HK-2 (cell line): Measurements from ENCODE around the gene CCDC73.
A peak's percentile ranks its signal among the peaks of the same experiment; 100 is the strongest.
"Not testable (repeated sequence)": the region's sequence is repeated elsewhere in the genome, so short reads cannot be mapped to it uniquely, and the experiment has no call there.

Experiments
- DNase-seq: peaks from one replicate; pipeline ENCODE4 v3.0.0-alpha.2; 2018; ENCODE audit not compliant: unreplicated experiment

The CCDC73 gene

GRCh38 chr11:32794439-32794838, at the start of gene CCDC73:
Gene CCDC73, minus strand, starts transcription at chr11:32794662. Its CDS starts 34,419 bp downstream, at chr11:32760243.
- no peak for DNase-seq

- no peak for DNase-seq
Measured at GRCh38 chr11:32843544-32843943, 49.1 kb upstream of the CCDC73 start.

- DNase-seq: no peak
Measured at GRCh38 chr11:32840587-32840986, 46.1 kb upstream of the CCDC73 start.

- DNase-seq: no peak
Measured at GRCh38 chr11:32839308-32839707, 44.8 kb upstream of the CCDC73 start.

GRCh38 chr11:32838505-32839274, 44.2 kb upstream of the CCDC73 start:
- no peak for DNase-seq

- DNase-seq: no peak
Measured at GRCh38 chr11:32836946-32837345, 42.5 kb upstream of the CCDC73 start.

- DNase-seq: no peak
Measured at GRCh38 chr11:32833921-32834320, 39.5 kb upstream of the CCDC73 start.

- no peak for DNase-seq
Measured at GRCh38 chr11:32831221-32831620, 36.8 kb upstream of the CCDC73 start.

GRCh38 chr11:32830796-32831195, 36.3 kb upstream of the CCDC73 start:
- DNase-seq: no peak

- DNase-seq: no peak
Measured at GRCh38 chr11:32830413-32830738, 35.9 kb upstream of the CCDC73 start.

- DNase-seq: peak; percentile 41
Measured at GRCh38 chr11:32829680-32830412, 35.4 kb upstream of the CCDC73 start, which contains the start of gene PRRG4. Gene PRRG4, plus strand, starts transcription at chr11:32829927. Its CDS starts 603 bp downstream, at chr11:32830530.

GRCh38 chr11:32829157-32829679, 34.8 kb upstream of the CCDC73 start:
- DNase-seq: no peak

- no peak for DNase-seq
Measured at GRCh38 chr11:32827276-32827675, 32.8 kb upstream of the CCDC73 start.

- DNase-seq: no peak
Measured at GRCh38 chr11:32826113-32826512, 31.7 kb upstream of the CCDC73 start.

- DNase-seq: not testable (repeated sequence)
Measured at GRCh38 chr11:32823617-32824016, 29.2 kb upstream of the CCDC73 start.

- no peak for DNase-seq
Measured at GRCh38 chr11:32821917-32822560, 27.6 kb upstream of the CCDC73 start.

- DNase-seq: no peak
Measured at GRCh38 chr11:32821517-32821916, 27.1 kb upstream of the CCDC73 start.

- DNase-seq: no peak
Measured at GRCh38 chr11:32820497-32820896, 26.0 kb upstream of the CCDC73 start.

- no peak for DNase-seq
Measured at GRCh38 chr11:32819187-32819586, 24.7 kb upstream of the CCDC73 start.

GRCh38 chr11:32817852-32818183, 23.4 kb upstream of the CCDC73 start:
- DNase-seq: no peak

GRCh38 chr11:32817181-32817851, 22.9 kb upstream of the CCDC73 start:
- no peak for DNase-seq

GRCh38 chr11:32809313-32809712, 14.9 kb upstream of the CCDC73 start:
- DNase-seq: peak; percentile 38
